Measurements from ENCODE around the gene DAB1.

The DAB1 gene

DNA sequence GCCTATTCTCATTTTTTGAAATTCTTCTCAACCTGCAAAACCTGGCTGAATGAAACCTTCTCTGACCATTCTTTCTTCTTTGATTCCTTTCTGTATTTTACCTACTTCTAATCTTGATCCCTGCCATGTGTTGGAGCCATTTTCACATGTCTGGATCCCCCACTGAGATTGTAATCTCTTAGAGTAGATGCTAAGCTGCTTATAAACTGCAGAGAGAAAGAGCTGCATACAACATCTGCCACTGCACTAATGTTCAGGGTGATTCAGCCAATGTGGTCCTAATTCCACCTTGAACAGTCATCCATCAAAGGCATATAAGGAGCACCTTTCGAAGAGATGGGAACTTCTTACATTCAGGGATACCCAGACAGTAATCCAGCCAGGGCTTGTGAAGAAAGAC lies 16.2 kb upstream of the DAB1 start:
- TF ChIP-seq CTCF (IDR thresholded peaks at IDR 0.05; ENCODE audit: extremely low read depth, insufficient read depth, missing control alignments): no peak
- DNase-seq (ENCODE audit: low spot score): no peak
- in situ Hi-C loops (cut with MboI; ENCODE audit: low pct_unique_long_range_greater_than_20kb, low sequenced_read_pairs, unreplicated experiment): no loop called here

DNA sequence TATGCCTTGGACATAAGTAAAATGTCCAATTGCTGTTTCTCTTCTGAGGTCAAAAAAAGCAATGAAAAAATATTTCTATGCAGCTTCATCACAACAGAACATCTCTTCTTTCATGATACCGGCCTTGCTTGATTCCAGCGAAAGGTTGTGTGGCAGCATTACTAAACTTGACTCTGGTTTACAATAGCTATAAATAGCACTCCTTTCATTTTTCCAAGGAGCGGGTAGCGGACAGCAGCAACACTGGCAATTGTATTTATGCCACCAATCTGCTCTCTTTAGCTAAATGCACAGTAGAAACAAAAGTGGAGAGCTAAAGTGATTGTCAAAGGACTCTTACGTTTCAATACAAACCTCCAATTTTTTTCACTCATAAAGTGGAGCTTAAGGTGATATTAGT lies 7.5 kb upstream of the DAB1 start:
- in situ Hi-C loops (cut with MboI; ENCODE audit: low pct_unique_long_range_greater_than_20kb, low sequenced_read_pairs, unreplicated experiment): no loop called here
- no peak for TF ChIP-seq CTCF (IDR thresholded peaks at IDR 0.05; ENCODE audit: extremely low read depth, insufficient read depth, missing control alignments)
- DNase-seq (ENCODE audit: low spot score): no peak

DNA sequence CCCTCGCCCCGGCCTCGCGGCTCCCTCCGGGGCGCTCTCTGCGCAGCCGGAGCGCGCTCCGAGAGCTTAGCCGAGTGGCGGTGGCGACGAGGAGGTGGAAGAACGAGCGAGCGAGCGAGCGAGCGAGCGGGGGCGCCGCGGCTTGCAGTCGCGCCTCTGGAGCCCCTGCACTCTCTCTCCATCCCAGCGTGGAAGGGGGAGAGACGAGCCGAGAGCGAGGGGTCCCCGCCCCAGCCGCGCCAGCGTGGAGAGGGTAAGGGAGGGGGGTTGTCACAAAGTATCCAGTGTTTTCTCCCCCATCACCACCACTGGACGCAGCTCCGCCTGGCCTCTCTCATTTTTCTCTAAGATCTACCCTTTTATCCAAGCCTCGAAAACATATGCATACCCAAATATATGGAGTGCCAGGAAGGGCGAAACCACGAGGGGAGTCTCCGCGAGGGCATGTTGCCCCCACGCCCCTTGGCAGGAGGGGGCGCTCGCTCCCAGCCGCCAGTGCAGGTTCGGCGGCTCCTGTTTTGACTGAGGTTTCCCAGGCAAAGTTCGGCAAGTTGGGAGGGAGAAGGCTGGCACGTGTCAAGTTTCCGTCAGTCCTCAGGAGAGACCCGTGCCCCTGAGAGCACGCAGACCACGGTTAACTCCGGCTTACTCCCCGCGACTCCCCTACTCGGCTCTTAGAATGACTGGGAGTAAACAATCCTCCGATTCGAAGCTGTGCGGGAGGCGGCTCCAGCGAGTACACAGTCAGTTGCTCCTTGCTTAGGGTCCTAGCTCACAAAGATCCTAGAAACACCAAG lies 569 bp upstream of the DAB1 start:
- peak; percentile 17 for DNase-seq (ENCODE audit: low spot score)
- in situ Hi-C loops (cut with MboI; ENCODE audit: low pct_unique_long_range_greater_than_20kb, low sequenced_read_pairs, unreplicated experiment): no loop called here
- peak; percentile 30 for TF ChIP-seq CTCF (IDR thresholded peaks at IDR 0.05; ENCODE audit: extremely low read depth, insufficient read depth, missing control alignments)

DNA sequence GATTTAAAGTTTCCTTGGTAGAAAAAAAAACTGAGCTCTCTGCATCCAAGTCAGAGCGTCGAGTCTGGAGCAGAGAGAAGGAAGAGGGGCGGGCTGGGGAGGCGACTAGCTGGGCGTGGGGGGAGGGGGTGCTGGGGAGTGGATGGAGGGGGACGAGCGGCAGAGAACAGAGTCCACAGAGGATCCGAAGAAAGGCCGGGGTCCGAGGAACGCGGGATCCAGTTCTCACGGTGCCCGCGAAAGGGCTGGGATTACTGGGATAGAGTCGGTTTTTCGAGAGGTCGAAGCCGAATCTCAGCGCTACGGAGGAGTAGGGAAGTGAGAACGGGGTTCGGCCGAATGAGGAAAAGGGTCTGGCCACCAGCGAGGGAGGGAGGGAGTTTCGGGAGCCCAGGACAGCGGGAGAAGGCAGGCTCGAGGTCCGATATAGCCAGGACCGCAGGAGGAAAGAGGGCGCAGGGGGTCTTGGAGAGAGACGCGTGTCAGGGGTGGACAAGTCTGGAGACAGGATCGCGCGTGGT lies 665 bp downstream of the DAB1 start:
- TF ChIP-seq CTCF (IDR thresholded peaks at IDR 0.05; ENCODE audit: extremely low read depth, insufficient read depth, missing control alignments): no peak
- DNase-seq (ENCODE audit: low spot score): peak; percentile 16
- in situ Hi-C loops (cut with MboI; ENCODE audit: low pct_unique_long_range_greater_than_20kb, low sequenced_read_pairs, unreplicated experiment): no loop called here

GRCh38 chr1:57422271-57423134 lies 1.4 kb downstream of the DAB1 start:
- peak; percentile 14 for DNase-seq (ENCODE audit: low spot score)
- in situ Hi-C loops (cut with MboI; ENCODE audit: low pct_unique_long_range_greater_than_20kb, low sequenced_read_pairs, unreplicated experiment): no loop called here
- no peak for TF ChIP-seq CTCF (IDR thresholded peaks at IDR 0.05; ENCODE audit: extremely low read depth, insufficient read depth, missing control alignments)

- no peak for DNase-seq (ENCODE audit: low spot score)
- in situ Hi-C loops (cut with MboI; ENCODE audit: low pct_unique_long_range_greater_than_20kb, low sequenced_read_pairs, unreplicated experiment): no loop called here
- TF ChIP-seq CTCF (IDR thresholded peaks at IDR 0.05; ENCODE audit: extremely low read depth, insufficient read depth, missing control alignments): no peak
Observed at GRCh38 chr1:57421806-57422205, 2.1 kb downstream of the DAB1 start.

Data from GM13977 (cell line).